K562 (cell line): ENCODE measurements around the gene FUZ. TPM values are rescaled to one million over a fixed set of nuclear protein-coding genes. Genes with fewer than 3 reads are reported as not detected.

Experiments
- ATAC-seq: fragments of 200-7000 bp; cut with Tn5 transposase; 3 replicates; pipeline ENCODE4 v1.9.1; 2020; ENCODE audit warnings: moderate library complexity
- BruUV-seq: library from RNA; stranded (reverse); fragments of 400-500 nt; replicated peaks from 2 replicates; lab custom pipeline; 2021; lab: Mats Ljungman, UMichigan
- CTCF ChIA-PET: fragments of 300-600 bp; formaldehyde crosslinking; extraction: SDS; loops from one replicate; lab custom pipeline; 2021; ENCODE audit warnings: low intra/inter-chr PET ratio; lab: Yijun Ruan, JAX
- POLR2A ChIA-PET: fragments of 300-600, 350-650 bp; sonication (Branson Sonifier 250); formaldehyde crosslinking; extraction: SDS; loops from one replicate; lab custom pipeline; 2021; ENCODE audit warnings: antibody characterized with exemption, inconsistent platforms; lab: Yijun Ruan, JAX
- DNase-seq, 4 experiments: peaks; one replicate each; pipeline versions ENCODE4 v3.0.0 to v3.0.0-alpha.2; 2011 to 2018; ENCODE audit warnings: low spot score in 3 of 4, mixed read lengths in 3 of 4; ENCODE audit errors: extremely low read depth in 1 of 4
- FAIRE-seq: peaks from 2 replicates; lab custom pipeline; 2011; peaks lifted over from hg19 to GRCh38; lab: Jason Lieb, UNC
- H2AFZ ChIP-seq: 2 replicates; pipeline ENCODE4 v1.6.0; 2011; ENCODE audit warnings: low read depth, low read length, control low read depth, inconsistent platforms
- H3K27ac ChIP-seq: fragments of 200-600 bp; 3 replicates; pipeline ENCODE4 v1.8.0; 2011; ENCODE audit warnings: low read depth, mild to moderate bottlenecking, control low read depth, inconsistent platforms, low read length, moderate library complexity, mixed read lengths; ENCODE audit errors: extremely low read depth
- H3K27me3 ChIP-seq, 2 experiments: fragments of 300-600 bp in 1 of 2; 2 replicates in 1 of 2; 3 replicates in 1 of 2; pipeline versions ENCODE4 v1.6.0 to v1.8.0; 2011; ENCODE audit warnings: inconsistent platforms in 2 of 2, low read length in 2 of 2, mild to moderate bottlenecking in 1 of 2, mixed read lengths in 1 of 2, moderate library complexity in 1 of 2; ENCODE audit not compliant: control insufficient read depth in 2 of 2, insufficient read depth in 2 of 2
- H3K36me3 ChIP-seq: fragments of 300-600 bp; 3 replicates; pipeline ENCODE4 v1.8.0; 2011; ENCODE audit warnings: mild to moderate bottlenecking, low read length, inconsistent platforms; ENCODE audit not compliant: control insufficient read depth, insufficient read depth
- H3K4me1 ChIP-seq, 2 experiments: fragments of 200-600 bp in 1 of 2; replicated peaks in 1 of 2; 2 replicates in 1 of 2; 3 replicates in 1 of 2; pipeline versions ENCODE4 v1.5.1 to v1.8.0; 2011; ENCODE audit warnings: inconsistent platforms in 2 of 2, low read length in 2 of 2, mild to moderate bottlenecking in 1 of 2, mixed read lengths in 1 of 2, moderate library complexity in 1 of 2; ENCODE audit not compliant: control insufficient read depth in 2 of 2, insufficient read depth in 2 of 2
- H3K4me2 ChIP-seq: 2 replicates; pipeline ENCODE4 v1.6.1; 2011; ENCODE audit warnings: low read length, control low read depth, inconsistent platforms, mixed read lengths; ENCODE audit not compliant: insufficient read depth
- H3K4me3 ChIP-seq: fragments of 200-600 bp; sonication (generic), shearing (Covaris generic); 2 replicates; pipeline ENCODE4 v1.5.1; 2016; ENCODE audit warnings: control low read depth, inconsistent platforms
- H3K79me2 ChIP-seq: fragments of 200-600 bp; 3 replicates; pipeline ENCODE4 v1.8.0; 2011; ENCODE audit warnings: low read length, inconsistent platforms; ENCODE audit not compliant: control insufficient read depth, insufficient read depth
- H3K9ac ChIP-seq, 2 experiments: 2 replicates each; pipeline versions ENCODE4 v1.6.0 to v1.6.1; 2011; ENCODE audit warnings: low read depth in 2 of 2, low read length in 2 of 2, control low read depth in 1 of 2, inconsistent platforms in 1 of 2, mild to moderate bottlenecking in 1 of 2, mixed read lengths in 1 of 2; ENCODE audit not compliant: insufficient read depth in 1 of 2
- H3K9me1 ChIP-seq: one replicate; pipeline ENCODE4 v1.6.0; 2011; ENCODE audit warnings: inconsistent platforms, mild to moderate bottlenecking, low read length, moderate library complexity; ENCODE audit not compliant: control insufficient read depth, insufficient read depth
- H3K9me3 ChIP-seq: replicated peaks from 2 replicates; pipeline ENCODE4 v1.5.1; 2011; ENCODE audit warnings: low read depth, low read length, inconsistent platforms; ENCODE audit not compliant: control insufficient read depth, insufficient read depth
- H4K20me1 ChIP-seq: replicated peaks from 2 replicates; pipeline ENCODE4 v1.6.1; 2011; ENCODE audit warnings: low read length, inconsistent platforms, mixed read lengths; ENCODE audit not compliant: control insufficient read depth, insufficient read depth
- CAMTA2 ChIP-seq: fragments of 250-450 bp; sonication (Bioruptor Pico); conservative IDR thresholded peaks from 2 replicates; pipeline ENCODE4 v1.5.1; 2022
- CREB1 ChIP-seq, 2 experiments: sonication (generic) in 1 of 2; formaldehyde crosslinking in 1 of 2; IDR thresholded peaks; 2 replicates each; pipeline versions ENCODE4 v1.6.1 to v1.8.0; 2012 to 2022; ENCODE audit warnings: inconsistent platforms in 1 of 2, mild to moderate bottlenecking in 1 of 2, missing genetic modification reagents in 1 of 2, moderate library complexity in 1 of 2
- HDAC1 ChIP-seq, 2 experiments: fragments of 450-650 bp; IDR thresholded peaks; 2 replicates each; pipeline ENCODE4 v1.6.1; 2016 to 2017; ENCODE audit warnings: inconsistent platforms in 1 of 2, mild to moderate bottlenecking in 1 of 2, moderate library complexity in 1 of 2
- HNRNPUL1 ChIP-seq: fragments of 200-400 bp; formaldehyde crosslinking; IDR thresholded peaks from 2 replicates; pipeline ENCODE4 v1.6.1; 2017; ENCODE audit warnings: low read length
- ILF3 ChIP-seq: fragments of 450-650 bp; IDR thresholded peaks from 2 replicates; pipeline ENCODE4 v1.6.1; 2018; ENCODE audit warnings: antibody characterized with exemption, mild to moderate bottlenecking, moderate library complexity, borderline replicate concordance
- KLF13 ChIP-seq: fragments of 450-650 bp; IDR thresholded peaks from 2 replicates; pipeline ENCODE4 v1.6.1; 2016; ENCODE audit warnings: missing genetic modification characterization, low read depth, mild to moderate bottlenecking, missing compliant biosample characterization, moderate library complexity, borderline replicate concordance
- MTA3 ChIP-seq: fragments of 450-650 bp; formaldehyde crosslinking; IDR thresholded peaks from 2 replicates; pipeline ENCODE4 v1.6.1; 2017; ENCODE audit warnings: mild to moderate bottlenecking, borderline replicate concordance
- POLR2AphosphoS5 ChIP-seq: IDR thresholded peaks from 2 replicates; pipeline ENCODE4 v1.6.1; 2011; ENCODE audit warnings: mild to moderate bottlenecking, low read depth, low read length, moderate library complexity; ENCODE audit not compliant: control insufficient read depth, insufficient read depth
- RBM15 ChIP-seq: fragments of 200-400 bp; formaldehyde crosslinking; IDR thresholded peaks from 2 replicates; pipeline ENCODE4 v1.6.1; 2018; ENCODE audit warnings: mild to moderate bottlenecking, low read length, moderate library complexity; ENCODE audit not compliant: insufficient read depth
- THRAP3 ChIP-seq: fragments of 450-650 bp; IDR thresholded peaks from 2 replicates; pipeline ENCODE4 v1.6.1; 2016; ENCODE audit warnings: mild to moderate bottlenecking, inconsistent platforms, borderline replicate concordance
- ZBTB17 ChIP-seq: fragments of 450-650 bp; formaldehyde crosslinking; IDR thresholded peaks from 2 replicates; pipeline ENCODE4 v1.4.0; 2020; ENCODE audit warnings: mild to moderate bottlenecking
- ZNF133 ChIP-seq: fragments of 250-450 bp; sonication (Bioruptor Pico); IDR thresholded peaks from 2 replicates; pipeline ENCODE4 v1.4.0; 2020; ENCODE audit warnings: mild to moderate bottlenecking
- ZNF23 ChIP-seq: fragments of 250-450 bp; sonication (Bioruptor Pico); IDR thresholded peaks from 2 replicates; pipeline ENCODE4 v1.4.0; 2020; ENCODE audit warnings: mild to moderate bottlenecking
- WGBS: fragments of 100-300 bp; shearing (Covaris generic); methylation state at CpG from one replicate; pipeline ENCODE4 v1.1.6; 2016; ENCODE audit warnings: low coverage, mixed read lengths; ENCODE audit not compliant: insufficient coverage; ENCODE audit errors: missing lambda C conversion rate; 5-methylcytosine and 5-hydroxymethylcytosine counted together
- in situ Hi-C: fragments of 300-500 bp; cut with MboI; formaldehyde crosslinking; loops from 4 replicates; pipeline ENCODE4 v1.15.0; 2018; ENCODE audit warnings: inconsistent platforms, mixed read lengths
- intact Hi-C: fragments of 100-400 bp; cut with micrococcal nuclease; formaldehyde crosslinking; loops from 2 replicates; pipeline ENCODE4 v1.14.2; 2022
- polyA plus RNA-seq, 8 experiments: library from polyadenylated mRNA; depleted of rRNA in 4 of 8; stranded (reverse) in 5 of 8; unstranded in 3 of 8; fragments of >200 nt; fragmentation: Nextera tagmentation in 2 of 8; fragmentation: Illumina TruSeq in 1 of 8; extraction: Ambion mirVana in 2 of 8; extraction: Trizol in 1 of 8; gene quantifications; 2 replicates each; pipeline versions ENCODE4 v1.2.1 to v1.2.3, GENCODE V29; 2011 to 2014; ENCODE audit warnings: inconsistent platforms in 1 of 8, missing spikeins in 1 of 8
- total RNA-seq, 7 experiments: library from RNA; depleted of rRNA in 6 of 7; stranded (reverse); fragments of >200 nt in 6 of 7; fragmentation: Illumina TruSeq in 2 of 7; extraction: Trizol in 2 of 7; gene quantifications; 2 replicates each; pipeline versions ENCODE4 v1.2.1 to v1.2.3, GENCODE V29; 2011 to 2021; ENCODE audit warnings: low replicate concordance in 1 of 7
- TF ChIP-seq, protein P1 (sequence below): fragments of 250-450 bp; sonication (Bioruptor Pico); IDR thresholded peaks from 2 replicates; pipeline ENCODE4 v1.4.0; 2020; ENCODE audit warnings: mild to moderate bottlenecking

The FUZ gene
- total and polyA plus RNA-seq, 9 of the 15 experiments (the other 6 are each of a cell fraction or from before 2014, with no cell fraction given) = 0.17 to 7.6 (median 3.6) TPM; not detected in 1

- ChIA-PET CTCF (no interaction called here), POLR2A (interaction anchor here (0.6 to 1.0 kb wide), 2 partner anchors 9 to 35 kb away, joined by 3 read pairs; no protein-coding TSS in a partner anchor)
- Histone ChIP-seq H3K36me3 (peaks cover 93% of the 10 kb centered on the region), H3K4me2 (no peak overlapping the region), H3K9me1 (no peaks in the 10 kb centered on the region), H3K4me3 (no peak overlapping the region), H3K9me3 (no peaks in the 10 kb centered on the region), H2AFZ (no peak overlapping the region), H3K4me1 (peaks cover 16 to 68% of the 10 kb centered on the region in 2 experiments; a peak in 4 of 5 replicates), H4K20me1 (peaks cover 5% of the 10 kb centered on the region), H3K79me2 (no peaks in the 10 kb centered on the region), H3K27ac (no peak overlapping the region), H3K9ac (peak overlapping the region in 1 of 2 experiments; percentile 45; a peak in 1 of 4 replicates), H3K27me3 (no peaks in the 10 kb centered on the region)
- FAIRE-seq (no peak), ATAC-seq (no peak), DNase-seq (no peak)
- in situ Hi-C loops (no loop called here), intact Hi-C loops (no loop called here)
- no TSS peak for BruUV-seq
- 91% methylated on average over 6 of the region's 6 CpGs for WGBS
- TF ChIP-seq POLR2AphosphoS5 = no peak
- TF ChIP-seq CAMTA2 (CRISPR knock-in tag) = no peak
- no peak for TF ChIP-seq ZNF133 (CRISPR knock-in tag)
- TF ChIP-seq CREB1 (IDR thresholded peaks at IDR 0.05) = no peak
- TF ChIP-seq CREB1 (CRISPR knock-in tag; IDR thresholded peaks at IDR 0.05) = no peak
- TF ChIP-seq KLF13 (tag) = no peak
- TF ChIP-seq ZNF23 (CRISPR knock-in tag) = no peak
- no peak for TF ChIP-seq HDAC1 (IDR thresholded peaks at IDR 0.05)
- no peak for TF ChIP-seq HNRNPUL1
- TF ChIP-seq, protein P1, sequence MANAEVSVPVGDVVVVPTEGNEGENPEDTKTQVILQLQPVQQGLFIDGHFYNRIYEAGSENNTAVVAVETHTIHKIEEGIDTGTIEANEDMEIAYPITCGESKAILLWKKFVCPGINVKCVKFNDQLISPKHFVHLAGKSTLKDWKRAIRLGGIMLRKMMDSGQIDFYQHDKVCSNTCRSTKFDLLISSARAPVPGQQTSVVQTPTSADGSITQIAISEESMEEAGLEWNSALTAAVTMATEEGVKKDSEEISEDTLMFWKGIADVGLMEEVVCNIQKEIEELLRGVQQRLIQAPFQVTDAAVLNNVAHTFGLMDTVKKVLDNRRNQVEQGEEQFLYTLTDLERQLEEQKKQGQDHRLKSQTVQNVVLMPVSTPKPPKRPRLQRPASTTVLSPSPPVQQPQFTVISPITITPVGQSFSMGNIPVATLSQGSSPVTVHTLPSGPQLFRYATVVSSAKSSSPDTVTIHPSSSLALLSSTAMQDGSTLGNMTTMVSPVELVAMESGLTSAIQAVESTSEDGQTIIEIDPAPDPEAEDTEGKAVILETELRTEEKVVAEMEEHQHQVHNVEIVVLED (CRISPR knock-in tag) = no peak
- no peak for TF ChIP-seq ILF3
- TF ChIP-seq RBM15 = no peak
- TF ChIP-seq MTA3 = no peak
- TF ChIP-seq ZBTB17 (CRISPR knock-in tag) = no peak
- TF ChIP-seq THRAP3 = no peak
Observed at GRCh38 chr19:49803529-49803856, 9.6 kb downstream of the FUZ start.
